Measurements from ENCODE around the gene WHAMM.
A peak's percentile ranks its signal among the peaks of the same experiment; 100 is the strongest.

Gene WHAMM

GRCh38 chr15:82802497-82802896 lies 6.9 kb upstream of the WHAMM start:
- Histone ChIP-seq H3K4me1 (ENCODE audit: control insufficient read depth in 1 of 2, insufficient read depth in 2 of 2, low read length in 2 of 2) (no peaks in the 10 kb centered on the region), H3K27ac (ENCODE audit: low read depth, low read length) (no peak overlapping the region), H3K27me3 (ENCODE audit: control insufficient read depth in 1 of 2, insufficient read depth in 2 of 2, low read length in 2 of 2) (peaks cover 0 to 4% of the 10 kb centered on the region in 2 donors), H3K9ac (ENCODE audit: low read depth in 1 of 2, low read length in 2 of 2) (no peak overlapping the region), H3K4me3 (ENCODE audit: low read depth in 1 of 2, low read length in 2 of 2) (no peak overlapping the region), H3K36me3 (ENCODE audit: control insufficient read depth in 1 of 2, insufficient read depth in 2 of 2, low read length in 2 of 2) (no peaks in the 10 kb centered on the region), H3K9me3 (ENCODE audit: control insufficient read depth in 1 of 2, low read length in 2 of 2) (no peaks in the 10 kb centered on the region)

- Histone ChIP-seq H3K9me3 (ENCODE audit: control insufficient read depth in 1 of 2, low read length in 2 of 2) (no peaks in the 10 kb centered on the region), H3K4me3 (ENCODE audit: low read depth in 1 of 2, low read length in 2 of 2) (no peak overlapping the region), H3K27me3 (ENCODE audit: control insufficient read depth in 1 of 2, insufficient read depth in 2 of 2, low read length in 2 of 2) (peaks cover 0 to 4% of the 10 kb centered on the region in 2 donors), H3K27ac (ENCODE audit: low read depth, low read length) (no peak overlapping the region), H3K36me3 (ENCODE audit: control insufficient read depth in 1 of 2, insufficient read depth in 2 of 2, low read length in 2 of 2) (no peaks in the 10 kb centered on the region), H3K9ac (ENCODE audit: low read depth in 1 of 2, low read length in 2 of 2) (no peak overlapping the region), H3K4me1 (ENCODE audit: control insufficient read depth in 1 of 2, insufficient read depth in 2 of 2, low read length in 2 of 2) (peaks cover 0 to 4% of the 10 kb centered on the region in 2 donors)
These were observed 5.4 kb upstream of the WHAMM start for GRCh38 chr15:82803793-82804574.

GRCh38 chr15:82804575-82804949 lies 4.9 kb upstream of the WHAMM start:
- Histone ChIP-seq H3K27ac (ENCODE audit: low read depth, low read length) (no peak overlapping the region), H3K4me3 (ENCODE audit: low read depth in 1 of 2, low read length in 2 of 2) (no peak overlapping the region), H3K27me3 (ENCODE audit: control insufficient read depth in 1 of 2, insufficient read depth in 2 of 2, low read length in 2 of 2) (no peaks in the 10 kb centered on the region)

GRCh38 chr15:82805994-82806406 lies 3.4 kb upstream of the WHAMM start, which contains the start of gene FSD2:
Gene FSD2, minus strand, starts transcription at chr15:82806069. Its CDS starts 18,679 bp downstream, at chr15:82787390.
- no peak within 1 kb of the TSS for H3K9ac ChIP-seq (ENCODE audit: low read depth in 1 of 2, low read length in 2 of 2)
- no peaks in the 10 kb centered on the region for H3K9me3 ChIP-seq (ENCODE audit: control insufficient read depth in 1 of 2, low read length in 2 of 2)
- H3K4me3 ChIP-seq (ENCODE audit: low read depth in 1 of 2, low read length in 2 of 2) = no peak within 1 kb of the TSS

More at GRCh38 chr15:82804575-82804949, 4.9 kb upstream of the WHAMM start:
- H3K9me3 ChIP-seq (ENCODE audit: control insufficient read depth in 1 of 2, low read length in 2 of 2) = no peaks in the 10 kb centered on the region
- peaks cover 0 to 7% of the 10 kb centered on the region in 2 donors for H3K4me1 ChIP-seq (ENCODE audit: control insufficient read depth in 1 of 2, insufficient read depth in 2 of 2, low read length in 2 of 2)
- H3K9ac ChIP-seq (ENCODE audit: low read depth in 1 of 2, low read length in 2 of 2) = no peak overlapping the region
- H3K36me3 ChIP-seq (ENCODE audit: control insufficient read depth in 1 of 2, insufficient read depth in 2 of 2, low read length in 2 of 2) = no peaks in the 10 kb centered on the region

GRCh38 chr15:82807920-82808633 lies 1.4 kb upstream of the WHAMM start:
- no peak overlapping the region for H3K27ac ChIP-seq (ENCODE audit: low read depth, low read length)
- peaks cover 0 to 13% of the 10 kb centered on the region in 2 donors for H3K4me1 ChIP-seq (ENCODE audit: control insufficient read depth in 1 of 2, insufficient read depth in 2 of 2, low read length in 2 of 2)
- H3K4me3 ChIP-seq (ENCODE audit: low read depth in 1 of 2, low read length in 2 of 2) = no peak overlapping the region
- H3K9me3 ChIP-seq (ENCODE audit: control insufficient read depth in 1 of 2, low read length in 2 of 2) = no peaks in the 10 kb centered on the region
- no peaks in the 10 kb centered on the region for H3K27me3 ChIP-seq (ENCODE audit: control insufficient read depth in 1 of 2, insufficient read depth in 2 of 2, low read length in 2 of 2)
- no peak overlapping the region for H3K9ac ChIP-seq (ENCODE audit: low read depth in 1 of 2, low read length in 2 of 2)
- H3K36me3 ChIP-seq (ENCODE audit: control insufficient read depth in 1 of 2, insufficient read depth in 2 of 2, low read length in 2 of 2) = peaks cover 0 to 2% of the 10 kb centered on the region in 2 donors

More at GRCh38 chr15:82805994-82806406, 3.4 kb upstream of the WHAMM start, which contains the start of gene FSD2:
- H3K27ac ChIP-seq (ENCODE audit: low read depth, low read length) = no peak within 1 kb of the TSS
- peaks cover 0 to 10% of the 10 kb centered on the region in 2 donors for H3K4me1 ChIP-seq (ENCODE audit: control insufficient read depth in 1 of 2, insufficient read depth in 2 of 2, low read length in 2 of 2)
- no peaks in the 10 kb centered on the region for H3K36me3 ChIP-seq (ENCODE audit: control insufficient read depth in 1 of 2, insufficient read depth in 2 of 2, low read length in 2 of 2)
- no peaks in the 10 kb centered on the region for H3K27me3 ChIP-seq (ENCODE audit: control insufficient read depth in 1 of 2, insufficient read depth in 2 of 2, low read length in 2 of 2)

GRCh38 chr15:82808634-82809041 lies 790 bp upstream of the WHAMM start:
- peaks cover 0 to 6% of the 10 kb centered on the region in 2 donors for H3K36me3 ChIP-seq (ENCODE audit: control insufficient read depth in 1 of 2, insufficient read depth in 2 of 2, low read length in 2 of 2)
- H3K27ac ChIP-seq (ENCODE audit: low read depth, low read length) = no peak overlapping the region
- no peaks in the 10 kb centered on the region for H3K9me3 ChIP-seq (ENCODE audit: control insufficient read depth in 1 of 2, low read length in 2 of 2)
- peak overlapping the region in 1 of 2 donors; percentile 33 for H3K9ac ChIP-seq (ENCODE audit: low read depth in 1 of 2, low read length in 2 of 2)
- H3K4me1 ChIP-seq (ENCODE audit: control insufficient read depth in 1 of 2, insufficient read depth in 2 of 2, low read length in 2 of 2) = peaks cover 0 to 16% of the 10 kb centered on the region in 2 donors
- H3K4me3 ChIP-seq (ENCODE audit: low read depth in 1 of 2, low read length in 2 of 2) = peak overlapping the region; percentile 65 to 73
- H3K27me3 ChIP-seq (ENCODE audit: control insufficient read depth in 1 of 2, insufficient read depth in 2 of 2, low read length in 2 of 2) = no peaks in the 10 kb centered on the region

GRCh38 chr15:82810061-82810889 lies 847 bp downstream of the WHAMM start:
- peak overlapping the region; percentile 99 for H3K27ac ChIP-seq (ENCODE audit: low read depth, low read length)
- H3K4me3 ChIP-seq (ENCODE audit: low read depth in 1 of 2, low read length in 2 of 2) = peak overlapping the region; percentile 73 to 92
- peaks cover 0 to 13% of the 10 kb centered on the region in 2 donors for H3K36me3 ChIP-seq (ENCODE audit: control insufficient read depth in 1 of 2, insufficient read depth in 2 of 2, low read length in 2 of 2)
- peak overlapping the region; percentile 76 to 79 for H3K9ac ChIP-seq (ENCODE audit: low read depth in 1 of 2, low read length in 2 of 2)
- H3K4me1 ChIP-seq (ENCODE audit: control insufficient read depth in 1 of 2, insufficient read depth in 2 of 2, low read length in 2 of 2) = peaks cover 0 to 16% of the 10 kb centered on the region in 2 donors
- H3K9me3 ChIP-seq (ENCODE audit: control insufficient read depth in 1 of 2, low read length in 2 of 2) = no peaks in the 10 kb centered on the region
- H3K27me3 ChIP-seq (ENCODE audit: control insufficient read depth in 1 of 2, insufficient read depth in 2 of 2, low read length in 2 of 2) = no peaks in the 10 kb centered on the region

- peak overlapping the region; percentile 76 to 79 for H3K9ac ChIP-seq (ENCODE audit: low read depth in 1 of 2, low read length in 2 of 2)
- peaks cover 0 to 16% of the 10 kb centered on the region in 2 donors for H3K4me1 ChIP-seq (ENCODE audit: control insufficient read depth in 1 of 2, insufficient read depth in 2 of 2, low read length in 2 of 2)
- H3K27ac ChIP-seq (ENCODE audit: low read depth, low read length) = peak overlapping the region; percentile 99
These were observed 1.5 kb downstream of the WHAMM start for GRCh38 chr15:82810890-82811426.

GRCh38 chr15:82812994-82813393 lies 3.6 kb downstream of the WHAMM start:
- H3K36me3 ChIP-seq (ENCODE audit: control insufficient read depth in 1 of 2, insufficient read depth in 2 of 2, low read length in 2 of 2) = peaks cover 8 to 38% of the 10 kb centered on the region in 2 donors
- peaks cover 0 to 16% of the 10 kb centered on the region in 2 donors for H3K4me1 ChIP-seq (ENCODE audit: control insufficient read depth in 1 of 2, insufficient read depth in 2 of 2, low read length in 2 of 2)
- no peaks in the 10 kb centered on the region for H3K27me3 ChIP-seq (ENCODE audit: control insufficient read depth in 1 of 2, insufficient read depth in 2 of 2, low read length in 2 of 2)
- no peaks in the 10 kb centered on the region for H3K9me3 ChIP-seq (ENCODE audit: control insufficient read depth in 1 of 2, low read length in 2 of 2)
- no peak overlapping the region for H3K9ac ChIP-seq (ENCODE audit: low read depth in 1 of 2, low read length in 2 of 2)
- no peak overlapping the region for H3K4me3 ChIP-seq (ENCODE audit: low read depth in 1 of 2, low read length in 2 of 2)
- H3K27ac ChIP-seq (ENCODE audit: low read depth, low read length) = no peak overlapping the region

More at GRCh38 chr15:82810890-82811426, 1.5 kb downstream of the WHAMM start:
- Histone ChIP-seq H3K4me3 (ENCODE audit: low read depth in 1 of 2, low read length in 2 of 2) (peak overlapping the region; percentile 73 to 92), H3K27me3 (ENCODE audit: control insufficient read depth in 1 of 2, insufficient read depth in 2 of 2, low read length in 2 of 2) (no peaks in the 10 kb centered on the region), H3K36me3 (ENCODE audit: control insufficient read depth in 1 of 2, insufficient read depth in 2 of 2, low read length in 2 of 2) (peaks cover 0 to 20% of the 10 kb centered on the region in 2 donors), H3K9me3 (ENCODE audit: control insufficient read depth in 1 of 2, low read length in 2 of 2) (no peaks in the 10 kb centered on the region)
